PC-3 (cell line): Measurements from ENCODE around the gene ALG3.

Experiments
- EZH2 ChIP-seq: fragments of 300-600 bp; sonication (generic); IDR thresholded peaks from one replicate; pipeline ENCODE4 v1.6.1; 2017; ENCODE audit warnings: antibody characterized with exemption, mild to moderate bottlenecking, low read length; ENCODE audit not compliant: unreplicated experiment
- EZH2phosphoT487 ChIP-seq: fragments of 300-600 bp; sonication (generic); IDR thresholded peaks from 2 replicates; pipeline ENCODE4 v1.6.1; 2018; ENCODE audit warnings: mild to moderate bottlenecking, antibody characterized with exemption, low read length, borderline replicate concordance
- TF ChIP-seq, protein P1 (sequence below): fragments of 300-600 bp; sonication (generic); conservative IDR thresholded peaks from 2 replicates; pipeline ENCODE4 v1.5.1; 2017; ENCODE audit warnings: antibody characterized with exemption, low read depth, mild to moderate bottlenecking, low read length

DNA sequence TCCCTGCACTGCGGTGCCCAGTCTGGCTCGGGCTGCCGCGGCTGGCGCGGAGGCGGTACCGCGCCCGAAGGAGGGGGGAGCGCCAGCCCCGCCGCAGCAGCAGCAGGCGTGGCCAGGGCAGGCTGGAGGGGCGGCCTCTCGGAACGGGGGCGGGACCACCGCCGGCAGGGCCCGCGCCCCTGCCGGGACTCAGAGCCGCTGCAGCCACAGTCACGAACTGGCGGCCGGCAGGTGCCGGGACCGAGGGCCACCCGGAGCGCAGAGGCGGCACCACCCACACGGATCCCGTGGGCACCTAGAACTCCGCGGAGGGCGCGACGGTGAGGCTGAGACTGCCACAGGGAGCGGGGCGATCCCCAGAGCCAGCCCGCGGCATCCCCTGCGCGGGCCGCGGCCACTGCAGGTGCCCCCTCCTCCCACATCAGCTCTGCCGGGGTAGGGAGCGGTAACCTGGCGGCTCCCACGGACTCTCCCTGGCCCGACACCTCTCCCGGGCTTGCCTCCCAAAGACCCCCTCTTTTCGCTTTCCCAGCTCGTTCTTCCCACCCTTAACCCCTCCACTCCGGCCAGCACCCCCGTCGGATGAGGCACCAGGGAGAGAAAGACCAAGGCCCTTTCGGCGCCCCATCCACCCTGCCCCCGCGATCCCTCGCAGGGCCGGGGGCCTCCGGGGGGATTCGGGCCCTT is 19.2 kb downstream of the ALG3 start, which contains the start of gene VWA5B2:
- TF ChIP-seq EZH2 (no peak), EZH2phosphoT487 (no peak)
- TF ChIP-seq, protein P1, sequence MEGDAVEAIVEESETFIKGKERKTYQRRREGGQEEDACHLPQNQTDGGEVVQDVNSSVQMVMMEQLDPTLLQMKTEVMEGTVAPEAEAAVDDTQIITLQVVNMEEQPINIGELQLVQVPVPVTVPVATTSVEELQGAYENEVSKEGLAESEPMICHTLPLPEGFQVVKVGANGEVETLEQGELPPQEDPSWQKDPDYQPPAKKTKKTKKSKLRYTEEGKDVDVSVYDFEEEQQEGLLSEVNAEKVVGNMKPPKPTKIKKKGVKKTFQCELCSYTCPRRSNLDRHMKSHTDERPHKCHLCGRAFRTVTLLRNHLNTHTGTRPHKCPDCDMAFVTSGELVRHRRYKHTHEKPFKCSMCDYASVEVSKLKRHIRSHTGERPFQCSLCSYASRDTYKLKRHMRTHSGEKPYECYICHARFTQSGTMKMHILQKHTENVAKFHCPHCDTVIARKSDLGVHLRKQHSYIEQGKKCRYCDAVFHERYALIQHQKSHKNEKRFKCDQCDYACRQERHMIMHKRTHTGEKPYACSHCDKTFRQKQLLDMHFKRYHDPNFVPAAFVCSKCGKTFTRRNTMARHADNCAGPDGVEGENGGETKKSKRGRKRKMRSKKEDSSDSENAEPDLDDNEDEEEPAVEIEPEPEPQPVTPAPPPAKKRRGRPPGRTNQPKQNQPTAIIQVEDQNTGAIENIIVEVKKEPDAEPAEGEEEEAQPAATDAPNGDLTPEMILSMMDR: no peak
